Hematopoietic multipotent progenitor cell treated with erythropoietin and hydrocortisone succinate and interleukin-3 and kit ligand, for 4 days (in vitro differentiated cells): ENCODE results near the gene NBEAL1.
"Not testable (repeated sequence)": the region's sequence is repeated elsewhere in the genome, so short reads cannot be mapped to it uniquely, and the experiment has no call there.

Experiments used
- DNase-seq: peaks from one replicate; pipeline ENCODE4 v3.0.0-alpha.2; 2015

Gene NBEAL1

GRCh38 chr2:203014456-203015199 lies at the start of gene NBEAL1:
Gene NBEAL1, plus strand, starts transcription at chr2:203014875. Its CDS starts 1,510 bp downstream, at chr2:203016385.
- DNase-seq, result peak; percentile 98

GRCh38 chr2:202965810-202966460 lies 48.7 kb upstream of the NBEAL1 start:
- peak; percentile 88 for DNase-seq

GRCh38 chr2:202969404-202969803 lies 45.3 kb upstream of the NBEAL1 start:
- DNase-seq, result not testable (repeated sequence)

- no peak for DNase-seq
Observed at GRCh38 chr2:202976809-202977208, 37.9 kb upstream of the NBEAL1 start.

GRCh38 chr2:202982779-202983491 lies 31.7 kb upstream of the NBEAL1 start:
- no peak for DNase-seq

- no peak for DNase-seq
Observed at GRCh38 chr2:202989749-202990148, 24.9 kb upstream of the NBEAL1 start.

GRCh38 chr2:202990501-202990900 lies 24.2 kb upstream of the NBEAL1 start:
- no peak for DNase-seq

- peak; percentile 75 for DNase-seq
Observed at GRCh38 chr2:202997113-202997512, 17.6 kb upstream of the NBEAL1 start.

GRCh38 chr2:203002054-203002821 lies 12.4 kb upstream of the NBEAL1 start:
- no peak for DNase-seq

- DNase-seq, result no peak
Observed at GRCh38 chr2:203003716-203004115, 11.0 kb upstream of the NBEAL1 start.

GRCh38 chr2:203016716-203017115 lies 2.0 kb downstream of the NBEAL1 start:
- DNase-seq, result no peak

- DNase-seq, result no peak
Observed at GRCh38 chr2:203018181-203018580, 3.5 kb downstream of the NBEAL1 start.

GRCh38 chr2:203019142-203019541 lies 4.5 kb downstream of the NBEAL1 start:
- DNase-seq, result no peak

GRCh38 chr2:203021991-203022390 lies 7.3 kb downstream of the NBEAL1 start:
- no peak for DNase-seq

- no peak for DNase-seq
Observed at GRCh38 chr2:203022751-203023150, 8.1 kb downstream of the NBEAL1 start.

GRCh38 chr2:203025592-203025991 lies 10.9 kb downstream of the NBEAL1 start:
- DNase-seq, result no peak

- no peak for DNase-seq
Observed at GRCh38 chr2:203030545-203030944, 15.9 kb downstream of the NBEAL1 start.

GRCh38 chr2:203030991-203031390 lies 16.3 kb downstream of the NBEAL1 start:
- no peak for DNase-seq

GRCh38 chr2:203033395-203033794 lies 18.7 kb downstream of the NBEAL1 start:
- DNase-seq, result no peak

- DNase-seq, result no peak
Observed at GRCh38 chr2:203035879-203036470, 21.3 kb downstream of the NBEAL1 start.

- no peak for DNase-seq
Observed at GRCh38 chr2:203037026-203037425, 22.4 kb downstream of the NBEAL1 start.

- DNase-seq, result no peak
Observed at GRCh38 chr2:203038586-203038985, 23.9 kb downstream of the NBEAL1 start.

- not testable (repeated sequence) for DNase-seq
Observed at GRCh38 chr2:203039211-203039610, 24.5 kb downstream of the NBEAL1 start.
